Neural cell (in vitro differentiated cells): ENCODE results near the gene ADGRE2. TPM values are rescaled to one million over a fixed set of nuclear protein-coding genes. Genes with fewer than 3 reads are reported as not detected.

Experiments used
- H2AFZ ChIP-seq: fragments of 200-600, 300-800 bp; sonication (generic), shearing (Covaris generic); 2 replicates; pipeline ENCODE4 v1.6.0; 2014; ENCODE audit warnings: low read depth, mild to moderate bottlenecking, antibody characterized with exemption, low read length, moderate library complexity
- H3F3A ChIP-seq: fragments of 200-600 bp; shearing (Covaris generic); 2 replicates; pipeline ENCODE4 v1.6.1; 2016; ENCODE audit warnings: mild to moderate bottlenecking, moderate library complexity, mixed read lengths, antibody characterized with exemption, low read length; ENCODE audit not compliant: insufficient read depth, poor library complexity, severe bottlenecking
- H3K27ac ChIP-seq: fragments of 200-600, 300-800 bp; sonication (generic), shearing (Covaris generic); 2 replicates; pipeline ENCODE4 v1.5.1; 2014; ENCODE audit warnings: mild to moderate bottlenecking, low read length, moderate library complexity
- H3K27me3 ChIP-seq: fragments of 300-800, 200-600 bp; sonication (generic), shearing (Covaris generic); 2 replicates; pipeline ENCODE4 v1.6.0; 2014; ENCODE audit warnings: mild to moderate bottlenecking, low read depth, low read length, moderate library complexity; ENCODE audit not compliant: insufficient read depth
- H3K36me3 ChIP-seq: fragments of 300-800, 200-600 bp; sonication (generic), shearing (Covaris generic); 2 replicates; pipeline ENCODE4 v1.5.1; 2014; ENCODE audit warnings: mild to moderate bottlenecking, antibody characterized with exemption, low read length, moderate library complexity; ENCODE audit not compliant: insufficient read depth
- H3K4me2 ChIP-seq: fragments of 300-800, 200-600 bp; sonication (generic), shearing (Covaris generic); 2 replicates; pipeline ENCODE4 v1.6.0; 2014; ENCODE audit warnings: mild to moderate bottlenecking, low read length
- H3K4me3 ChIP-seq: fragments of 300-800, 200-600 bp; sonication (generic), shearing (Covaris generic); 2 replicates; pipeline ENCODE4 v1.5.1; 2014; ENCODE audit warnings: mild to moderate bottlenecking, low read length, moderate library complexity
- H3K79me2 ChIP-seq: fragments of 200-600 bp; shearing (Covaris generic); replicated peaks from 2 replicates; pipeline ENCODE4 v1.6.0; 2014; ENCODE audit warnings: mild to moderate bottlenecking, low read length, moderate library complexity; ENCODE audit not compliant: insufficient read depth
- H3K9ac ChIP-seq: fragments of 300-800, 200-600 bp; sonication (generic), shearing (Covaris generic); 2 replicates; pipeline ENCODE4 v1.6.1; 2016; ENCODE audit warnings: mild to moderate bottlenecking, low read length, mixed read lengths
- H3K9me2 ChIP-seq: fragments of 200-600 bp; shearing (Covaris generic); 2 replicates; pipeline ENCODE4 v1.6.1; 2016; ENCODE audit warnings: mild to moderate bottlenecking, low read length, mixed read lengths; ENCODE audit not compliant: insufficient read depth
- H3K9me3 ChIP-seq: fragments of 200-600, 300-800 bp; sonication (generic), shearing (Covaris generic); 2 replicates; pipeline ENCODE4 v1.6.1; 2016; ENCODE audit warnings: mild to moderate bottlenecking, mixed run types, low read length, moderate library complexity, mixed read lengths
- H4K20me1 ChIP-seq: fragments of 200-600 bp; shearing (Covaris generic); 2 replicates; pipeline ENCODE4 v1.6.1; 2016; ENCODE audit warnings: mild to moderate bottlenecking, mixed run types; ENCODE audit not compliant: insufficient read depth
- EP300 ChIP-seq: fragments of 450-650 bp; conservative IDR thresholded peaks from 2 replicates; pipeline ENCODE4 v1.6.1; 2014; ENCODE audit warnings: antibody characterized with exemption, mild to moderate bottlenecking, moderate library complexity; ENCODE audit not compliant: poor library complexity, severe bottlenecking
- EZH2 ChIP-seq: fragments of 200-600, 300-800 bp; shearing (Covaris generic), sonication (generic); IDR thresholded peaks from 2 replicates; pipeline ENCODE4 v1.6.1; 2014; ENCODE audit warnings: antibody characterized with exemption, low read length, borderline replicate concordance, mild to moderate bottlenecking; ENCODE audit not compliant: insufficient read depth, poor library complexity, severe bottlenecking
- MXI1 ChIP-seq: fragments of 450-650 bp; conservative IDR thresholded peaks from 2 replicates; pipeline ENCODE4 v1.6.1; 2014; ENCODE audit warnings: antibody characterized with exemption, mild to moderate bottlenecking; ENCODE audit not compliant: poor library complexity, severe bottlenecking
- POLR2AphosphoS5 ChIP-seq: IDR thresholded peaks from 2 replicates; pipeline ENCODE4 v1.6.1; 2012
- RAD21 ChIP-seq: fragments of 450-650 bp; conservative IDR thresholded peaks from 2 replicates; pipeline ENCODE4 v1.6.1; 2014; ENCODE audit warnings: antibody characterized with exemption, mild to moderate bottlenecking, moderate library complexity
- SMC3 ChIP-seq: fragments of 450-650 bp; conservative IDR thresholded peaks from 2 replicates; pipeline ENCODE4 v1.6.1; 2014; ENCODE audit warnings: antibody characterized with exemption, mild to moderate bottlenecking, moderate library complexity; ENCODE audit not compliant: poor library complexity
- TAF1 ChIP-seq: IDR thresholded peaks from 2 replicates; pipeline ENCODE4 v1.6.1; 2012; ENCODE audit warnings: low read depth
- polyA plus RNA-seq: library from polyadenylated mRNA; depleted of rRNA; stranded (reverse); fragments of >200 nt; gene quantifications from 2 replicates; pipeline ENCODE4 v1.2.3, GENCODE V29; 2014
- TF ChIP-seq, protein P1 (sequence below): IDR thresholded peaks from 2 replicates; pipeline ENCODE4 v1.6.1; 2012; ENCODE audit warnings: borderline replicate concordance

ADGRE2 gene
- polyA plus RNA-seq, 1 donor from 2014 or later = not detected

DNA sequence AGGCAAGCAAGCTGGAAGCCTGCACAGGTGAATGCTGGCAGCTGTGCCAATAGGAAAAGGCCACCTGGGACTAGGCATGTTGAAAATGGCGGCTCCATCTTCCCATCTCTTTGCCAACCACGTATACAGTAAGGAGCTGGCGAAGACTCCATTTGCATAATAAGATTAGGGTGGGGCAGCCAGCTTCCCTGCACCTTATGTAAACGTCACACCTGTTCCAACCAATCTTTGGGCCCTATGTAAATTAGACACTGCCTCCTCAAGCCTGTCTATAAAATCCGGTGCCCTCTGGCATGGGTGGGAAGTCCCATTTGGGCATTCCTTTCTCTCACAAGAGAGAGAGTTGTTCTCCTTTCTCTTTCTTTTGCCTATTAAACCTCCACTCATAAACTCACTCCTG, 16.8 kb downstream of the ADGRE2 start (continued):
- TF ChIP-seq, protein P1, sequence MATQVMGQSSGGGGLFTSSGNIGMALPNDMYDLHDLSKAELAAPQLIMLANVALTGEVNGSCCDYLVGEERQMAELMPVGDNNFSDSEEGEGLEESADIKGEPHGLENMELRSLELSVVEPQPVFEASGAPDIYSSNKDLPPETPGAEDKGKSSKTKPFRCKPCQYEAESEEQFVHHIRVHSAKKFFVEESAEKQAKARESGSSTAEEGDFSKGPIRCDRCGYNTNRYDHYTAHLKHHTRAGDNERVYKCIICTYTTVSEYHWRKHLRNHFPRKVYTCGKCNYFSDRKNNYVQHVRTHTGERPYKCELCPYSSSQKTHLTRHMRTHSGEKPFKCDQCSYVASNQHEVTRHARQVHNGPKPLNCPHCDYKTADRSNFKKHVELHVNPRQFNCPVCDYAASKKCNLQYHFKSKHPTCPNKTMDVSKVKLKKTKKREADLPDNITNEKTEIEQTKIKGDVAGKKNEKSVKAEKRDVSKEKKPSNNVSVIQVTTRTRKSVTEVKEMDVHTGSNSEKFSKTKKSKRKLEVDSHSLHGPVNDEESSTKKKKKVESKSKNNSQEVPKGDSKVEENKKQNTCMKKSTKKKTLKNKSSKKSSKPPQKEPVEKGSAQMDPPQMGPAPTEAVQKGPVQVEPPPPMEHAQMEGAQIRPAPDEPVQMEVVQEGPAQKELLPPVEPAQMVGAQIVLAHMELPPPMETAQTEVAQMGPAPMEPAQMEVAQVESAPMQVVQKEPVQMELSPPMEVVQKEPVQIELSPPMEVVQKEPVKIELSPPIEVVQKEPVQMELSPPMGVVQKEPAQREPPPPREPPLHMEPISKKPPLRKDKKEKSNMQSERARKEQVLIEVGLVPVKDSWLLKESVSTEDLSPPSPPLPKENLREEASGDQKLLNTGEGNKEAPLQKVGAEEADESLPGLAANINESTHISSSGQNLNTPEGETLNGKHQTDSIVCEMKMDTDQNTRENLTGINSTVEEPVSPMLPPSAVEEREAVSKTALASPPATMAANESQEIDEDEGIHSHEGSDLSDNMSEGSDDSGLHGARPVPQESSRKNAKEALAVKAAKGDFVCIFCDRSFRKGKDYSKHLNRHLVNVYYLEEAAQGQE = no peak

DNA sequence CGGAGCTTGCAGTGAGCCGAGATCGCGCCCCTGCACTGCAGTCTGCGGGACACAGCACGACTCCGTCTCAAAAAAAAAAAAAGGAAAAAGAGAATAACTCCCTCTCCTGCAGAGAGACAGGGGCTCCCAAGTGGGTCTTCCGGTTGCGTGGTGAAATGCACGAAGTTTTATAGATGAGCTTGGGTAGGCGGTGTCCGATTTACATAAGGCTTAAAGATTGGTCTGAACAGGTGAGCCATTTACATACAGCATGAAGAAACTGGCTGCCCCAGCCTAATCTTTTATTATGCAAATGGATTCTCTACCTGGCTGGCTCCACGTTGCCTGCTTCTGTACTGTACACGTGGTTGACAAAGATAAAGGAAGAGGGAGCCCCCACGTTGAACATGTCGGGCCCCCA, 19.5 kb downstream of the ADGRE2 start:
- no peak overlapping the region for H3K4me2 ChIP-seq
- no peak for TF ChIP-seq EZH2
- TF ChIP-seq EP300 = no peak
- TF ChIP-seq TAF1 = no peak
- TF ChIP-seq POLR2AphosphoS5 = no peak
- H3F3A ChIP-seq = no peaks in the 10 kb centered on the region
- no peaks in the 10 kb centered on the region for H3K79me2 ChIP-seq
- no peak overlapping the region for H3K4me3 ChIP-seq
- H3K9me3 ChIP-seq = no peaks in the 10 kb centered on the region
- no peaks in the 10 kb centered on the region for H3K9me2 ChIP-seq
- H3K9ac ChIP-seq = no peak overlapping the region
- H3K27me3 ChIP-seq = no peaks in the 10 kb centered on the region
- H4K20me1 ChIP-seq = no peaks in the 10 kb centered on the region
- H3K36me3 ChIP-seq = no peaks in the 10 kb centered on the region
- H2AFZ ChIP-seq = no peak overlapping the region
- H3K27ac ChIP-seq = no peak overlapping the region

DNA sequence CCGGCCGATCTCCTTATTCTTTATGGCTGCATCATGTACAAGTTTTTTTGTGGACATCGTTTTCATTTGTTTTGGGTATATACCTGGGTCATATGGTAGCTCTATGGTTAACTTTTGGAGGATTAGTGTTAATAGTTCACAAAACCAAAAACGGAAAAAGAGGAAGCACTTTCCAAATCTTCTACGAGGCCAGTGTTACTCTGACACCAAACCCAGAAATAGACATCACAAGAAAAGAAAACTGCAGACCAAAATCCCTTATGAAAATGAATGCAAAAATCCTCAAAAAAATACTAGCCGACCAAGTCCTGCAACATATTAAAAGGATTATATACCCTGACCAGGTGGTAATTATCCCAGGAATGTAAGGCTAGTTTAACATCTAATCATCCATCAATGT, 29.8 kb downstream of the ADGRE2 start:
- no peaks in the 10 kb centered on the region for H3K79me2 ChIP-seq
- no peaks in the 10 kb centered on the region for H3K9me2 ChIP-seq
- H3K9me3 ChIP-seq = no peaks in the 10 kb centered on the region
- no peak for TF ChIP-seq MXI1
- no peak for TF ChIP-seq RAD21
- TF ChIP-seq EP300 = no peak
- TF ChIP-seq, protein P1 = no peak
- TF ChIP-seq TAF1 = no peak
- no peak for TF ChIP-seq EZH2
- TF ChIP-seq SMC3 = no peak
- H3K4me3 ChIP-seq = no peak overlapping the region
- H3K4me2 ChIP-seq = no peak overlapping the region
- H3K27ac ChIP-seq = no peak overlapping the region
- H3K36me3 ChIP-seq = no peaks in the 10 kb centered on the region
- H2AFZ ChIP-seq = no peak overlapping the region
- H3K27me3 ChIP-seq = no peaks in the 10 kb centered on the region
- no peak overlapping the region for H3K9ac ChIP-seq
- no peaks in the 10 kb centered on the region for H3F3A ChIP-seq
- H4K20me1 ChIP-seq = no peaks in the 10 kb centered on the region
